Measurements from ENCODE around the gene P2RY4. TPM values are rescaled to one million over a fixed set of nuclear protein-coding genes. Genes with fewer than 3 reads are reported as not detected.

The P2RY4 gene
- total and polyA plus RNA-seq, 2 of the 4 experiments (the other 2 are of a cell fraction), result 0.14 TPM; not detected in 1

DNA sequence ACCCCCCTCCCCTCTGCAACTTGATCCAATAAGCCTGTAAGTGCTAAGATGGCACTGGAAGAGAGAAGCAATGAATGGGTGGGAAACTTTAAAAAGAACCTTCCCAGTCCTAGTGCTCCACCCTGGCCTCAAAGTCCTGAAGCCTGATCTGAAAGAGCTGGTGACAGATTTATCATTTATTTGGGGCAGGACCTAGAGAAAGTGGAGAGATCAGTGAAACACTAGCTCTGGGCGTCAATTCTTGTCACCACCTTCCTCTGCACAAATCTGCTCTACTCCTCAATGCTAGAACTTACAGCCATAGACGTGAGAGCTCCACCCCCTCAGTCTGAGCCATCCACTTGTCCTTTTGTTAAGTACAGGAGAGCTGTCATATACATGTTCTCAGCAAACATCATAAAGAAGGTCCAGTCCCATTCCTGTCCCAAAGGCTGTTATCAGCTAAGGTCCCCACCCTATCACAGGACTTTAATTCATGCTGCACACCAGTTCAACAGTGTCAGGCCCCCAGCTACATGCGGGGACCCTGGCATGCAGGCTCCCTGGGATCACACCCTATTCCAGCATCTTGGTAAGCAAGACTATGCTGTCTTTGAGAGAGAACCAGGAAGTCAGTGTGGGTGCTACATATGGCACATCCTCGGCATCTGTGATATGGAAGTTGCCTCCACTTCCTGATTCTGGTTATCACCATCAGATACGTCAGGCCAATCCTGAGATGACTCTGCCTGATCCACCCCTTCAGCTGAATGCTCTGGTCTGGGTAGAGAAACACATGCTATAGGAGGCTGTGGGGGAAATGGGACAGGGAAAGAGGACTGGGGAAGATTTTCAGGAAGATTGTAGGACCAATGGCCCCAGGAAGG, 2.3 kb downstream of the P2RY4 start:
- H2AK9ac ChIP-seq (replicated peaks; ENCODE audit: low read depth, low read length, poor library complexity), result no peak overlapping the region
- no peaks in the 10 kb centered on the region for H4K20me1 ChIP-seq (ENCODE audit: insufficient read depth, low read length)
- H2AFZ ChIP-seq (replicated peaks; ENCODE audit: low read length, poor library complexity), result no peak overlapping the region
- no peak overlapping the region for H2AK5ac ChIP-seq (ENCODE audit: low read depth, low read length)
- no peak overlapping the region for H2BK5ac ChIP-seq (ENCODE audit: low read depth, low read length, poor library complexity, severe bottlenecking)
- no peak overlapping the region for H3K18ac ChIP-seq (ENCODE audit: low read depth, low read length)
- TF ChIP-seq MAZ (IDR thresholded peaks at IDR 0.05; ENCODE audit: borderline replicate concordance, low read depth, low read length), result no peak
- no peak for TF ChIP-seq RAD21 (IDR thresholded peaks at IDR 0.05; ENCODE audit: low read length)
- TF ChIP-seq POLR2A (IDR thresholded peaks at IDR 0.05; ENCODE audit: low read depth, low read length), result no peak
- H3K9me3 ChIP-seq (ENCODE audit: control insufficient read depth, insufficient read depth, low read length), result no peaks in the 10 kb centered on the region
- BruUV-seq (replicated peaks), result no TSS peak
- ChIA-PET CTCF (no interaction called here), POLR2A (ENCODE audit: unreplicated experiment) (no interaction called here)
- intact Hi-C loops (cut with micrococcal nuclease), result no loop called here
- no peak overlapping the region for H3K56ac ChIP-seq (ENCODE audit: extremely low read depth, insufficient read depth, low read length)
- no peak overlapping the region for H3K27ac ChIP-seq (ENCODE audit: insufficient read depth, low read length)
- H2BK20ac ChIP-seq (ENCODE audit: low read depth, low read length), result no peak overlapping the region
- no peak overlapping the region for H3K4me2 ChIP-seq (ENCODE audit: low read depth, low read length)
- no peak for ATAC-seq (ENCODE audit: low read depth)
- H3K9me1 ChIP-seq (ENCODE audit: insufficient read depth, low read length), result no peaks in the 10 kb centered on the region
- no peak overlapping the region for H4K5ac ChIP-seq (ENCODE audit: low read depth, low read length)
- no peak overlapping the region for H4K8ac ChIP-seq (ENCODE audit: low read depth in 2 of 2, low read length in 2 of 2)
- H2BK120ac ChIP-seq (ENCODE audit: low read depth, low read length), result no peak overlapping the region
- no peak overlapping the region for H2BK15ac ChIP-seq (ENCODE audit: low read depth, low read length)
- no peak overlapping the region for H3K23ac ChIP-seq (ENCODE audit: low read depth, low read length)
- H4K91ac ChIP-seq (ENCODE audit: insufficient read depth, low read depth, low read length), result no peak overlapping the region
- H3K14ac ChIP-seq (replicated peaks; ENCODE audit: low read depth, low read length), result no peak overlapping the region
- H3K4ac ChIP-seq (ENCODE audit: low read depth, low read length), result no peak overlapping the region
- no peaks in the 10 kb centered on the region; the same call in 1 of the 2 replicates for H3K4me1 ChIP-seq (ENCODE audit: control insufficient read depth, insufficient read depth, low read length)
- H3K4me3 ChIP-seq (ENCODE audit: insufficient read depth, low read depth, low read length), result no peak overlapping the region
- no peak for DNase-seq
- peaks cover 11% of the 10 kb centered on the region for H3K27me3 ChIP-seq (ENCODE audit: control insufficient read depth, insufficient read depth, low read length)
- H3K79me1 ChIP-seq (ENCODE audit: low read depth in 1 of 2, low read length in 2 of 2), result no peaks in the 10 kb centered on the region
- H3K9ac ChIP-seq (ENCODE audit: low read depth, low read length), result no peak overlapping the region
- dilution Hi-C loops (cut with HindIII; ENCODE audit: low sequenced_read_pairs, unreplicated experiment), result no loop called here
- no peaks in the 10 kb centered on the region for H3K36me3 ChIP-seq (ENCODE audit: control insufficient read depth, insufficient read depth, low read length)
- in situ Hi-C loops (cut with MboI; ENCODE audit: low sequenced_read_pairs), result no loop called here
- no CpG with 5 or more reads among the region's 5 CpGs for WGBS, 2 experiments (ENCODE audit: extremely low coverage in 2 of 2, insufficient read length in 1 of 2)

All from IMR-90 (cell line).